Smooth muscle cell (in vitro differentiated cells): ENCODE results near the gene COL7A1. TPM values are rescaled to one million over a fixed set of nuclear protein-coding genes. Genes with fewer than 3 reads are reported as not detected.

Source experiments
- DNase-seq: peaks from one replicate; lab custom pipeline; 2025; ENCODE audit not compliant: unreplicated experiment; lab: John Stamatoyannopoulos, UW
- H2AFZ ChIP-seq: fragments of 200-600 bp; sonication (generic); 2 replicates; pipeline ENCODE4 v1.6.0; 2016; ENCODE audit warnings: antibody characterized with exemption, low read depth, mild to moderate bottlenecking
- H3F3A ChIP-seq: fragments of 200-600 bp; sonication (generic); 2 replicates; pipeline ENCODE4 v1.6.0; 2017; ENCODE audit warnings: antibody characterized with exemption, low read depth
- H3K27ac ChIP-seq: fragments of 200-600 bp; sonication (generic); 2 replicates; pipeline ENCODE4 v1.5.1; 2016; ENCODE audit warnings: low read depth, mild to moderate bottlenecking
- H3K27me3 ChIP-seq: fragments of 200-600 bp; sonication (generic); 2 replicates; pipeline ENCODE4 v1.6.1; 2016; ENCODE audit warnings: low read depth, mild to moderate bottlenecking
- H3K36me3 ChIP-seq: fragments of 200-600 bp; sonication (generic); 2 replicates; pipeline ENCODE4 v1.5.1; 2016; ENCODE audit warnings: low read depth
- H3K4me1 ChIP-seq: fragments of 200-600 bp; sonication (generic); 2 replicates; pipeline ENCODE4 v1.5.1; 2016; ENCODE audit warnings: low read depth
- H3K4me2 ChIP-seq: fragments of 200-600 bp; sonication (generic); 2 replicates; pipeline ENCODE4 v1.6.0; 2016; ENCODE audit warnings: mild to moderate bottlenecking
- H3K4me3 ChIP-seq: fragments of 200-600 bp; sonication (generic); 2 replicates; pipeline ENCODE4 v1.5.1; 2016; ENCODE audit warnings: mild to moderate bottlenecking
- H3K79me2 ChIP-seq: fragments of 200-600 bp; sonication (generic); 2 replicates; pipeline ENCODE4 v1.6.0; 2016; ENCODE audit warnings: low read depth, mild to moderate bottlenecking
- H3K9ac ChIP-seq: fragments of 200-600 bp; sonication (generic); 2 replicates; pipeline ENCODE4 v1.6.0; 2016; ENCODE audit warnings: low read depth
- H3K9me3 ChIP-seq: fragments of 200-600 bp; sonication (generic); replicated peaks from 2 replicates; pipeline ENCODE4 v1.5.1; 2016; ENCODE audit warnings: low read depth
- H4K20me1 ChIP-seq: fragments of 200-600 bp; sonication (generic); 2 replicates; pipeline ENCODE4 v1.6.0; 2016; ENCODE audit warnings: low read depth
- WGBS: methylation state at CpG from one replicate; pipeline ENCODE4 v1.1.7; 2016; ENCODE audit warnings: low lambda C conversion rate; 5-methylcytosine and 5-hydroxymethylcytosine counted together
- polyA plus RNA-seq: library from polyadenylated mRNA; unstranded; fragments of >200 nt; fragmentation: Nextera tagmentation; extraction: Ambion mirVana; gene quantifications from 2 replicates; pipeline ENCODE4 v1.2.1, GENCODE V29; 2016
- total RNA-seq: library from RNA; depleted of rRNA; stranded (reverse); fragments of >200 nt; gene quantifications from 2 replicates; pipeline ENCODE4 v1.2.3, GENCODE V29; 2014
- TF ChIP-seq, protein P1 (sequence below): fragments of 200-600 bp; sonication (generic); IDR thresholded peaks from 2 replicates; pipeline ENCODE4 v1.5.1; 2017; ENCODE audit warnings: borderline replicate concordance, mild to moderate bottlenecking, antibody characterized with exemption; ENCODE audit not compliant: insufficient read depth, poor library complexity, severe bottlenecking

Gene COL7A1
- total and polyA plus RNA-seq, 2 experiments from 2014 or later: 57.3 to 80.7 TPM

DNA sequence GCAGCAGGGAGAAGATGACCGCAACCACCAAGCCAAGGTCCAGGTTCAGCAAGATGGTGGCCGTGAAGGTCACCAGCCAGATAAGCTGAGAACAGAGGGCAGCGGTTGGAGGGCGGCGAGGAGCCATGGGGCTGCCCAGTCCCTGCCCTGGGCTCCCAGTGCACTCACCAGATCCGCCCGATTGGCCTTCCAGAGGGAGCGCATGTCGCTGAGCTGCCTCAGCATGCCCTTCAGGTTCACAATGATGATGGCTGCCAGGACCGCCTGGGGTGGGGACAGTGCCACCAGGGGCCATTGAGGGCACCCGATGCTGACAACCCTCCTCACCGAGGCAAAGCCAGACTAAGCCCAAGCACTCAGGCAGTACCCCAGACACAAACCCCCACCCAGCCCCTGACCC lies 34.8 kb upstream of the COL7A1 start:
- Histone ChIP-seq H3K4me2 (no peak overlapping the region), H3K36me3 (no peaks in the 10 kb centered on the region), H3K9ac (no peak overlapping the region), H3K4me3 (no peak overlapping the region), H3K4me1 (no peaks in the 10 kb centered on the region), H4K20me1 (peaks cover 24% of the 10 kb centered on the region), H3K79me2 (peaks cover 6% of the 10 kb centered on the region), H3F3A (no peaks in the 10 kb centered on the region), H3K27me3 (no peaks in the 10 kb centered on the region), H2AFZ (no peak overlapping the region), H3K9me3 (no peaks in the 10 kb centered on the region), H3K27ac (no peak overlapping the region)
- DNase-seq: no peak
- TF ChIP-seq, protein P1, sequence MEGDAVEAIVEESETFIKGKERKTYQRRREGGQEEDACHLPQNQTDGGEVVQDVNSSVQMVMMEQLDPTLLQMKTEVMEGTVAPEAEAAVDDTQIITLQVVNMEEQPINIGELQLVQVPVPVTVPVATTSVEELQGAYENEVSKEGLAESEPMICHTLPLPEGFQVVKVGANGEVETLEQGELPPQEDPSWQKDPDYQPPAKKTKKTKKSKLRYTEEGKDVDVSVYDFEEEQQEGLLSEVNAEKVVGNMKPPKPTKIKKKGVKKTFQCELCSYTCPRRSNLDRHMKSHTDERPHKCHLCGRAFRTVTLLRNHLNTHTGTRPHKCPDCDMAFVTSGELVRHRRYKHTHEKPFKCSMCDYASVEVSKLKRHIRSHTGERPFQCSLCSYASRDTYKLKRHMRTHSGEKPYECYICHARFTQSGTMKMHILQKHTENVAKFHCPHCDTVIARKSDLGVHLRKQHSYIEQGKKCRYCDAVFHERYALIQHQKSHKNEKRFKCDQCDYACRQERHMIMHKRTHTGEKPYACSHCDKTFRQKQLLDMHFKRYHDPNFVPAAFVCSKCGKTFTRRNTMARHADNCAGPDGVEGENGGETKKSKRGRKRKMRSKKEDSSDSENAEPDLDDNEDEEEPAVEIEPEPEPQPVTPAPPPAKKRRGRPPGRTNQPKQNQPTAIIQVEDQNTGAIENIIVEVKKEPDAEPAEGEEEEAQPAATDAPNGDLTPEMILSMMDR: no peak
- 92% methylated on average over 10 of the region's 12 CpGs for WGBS

DNA sequence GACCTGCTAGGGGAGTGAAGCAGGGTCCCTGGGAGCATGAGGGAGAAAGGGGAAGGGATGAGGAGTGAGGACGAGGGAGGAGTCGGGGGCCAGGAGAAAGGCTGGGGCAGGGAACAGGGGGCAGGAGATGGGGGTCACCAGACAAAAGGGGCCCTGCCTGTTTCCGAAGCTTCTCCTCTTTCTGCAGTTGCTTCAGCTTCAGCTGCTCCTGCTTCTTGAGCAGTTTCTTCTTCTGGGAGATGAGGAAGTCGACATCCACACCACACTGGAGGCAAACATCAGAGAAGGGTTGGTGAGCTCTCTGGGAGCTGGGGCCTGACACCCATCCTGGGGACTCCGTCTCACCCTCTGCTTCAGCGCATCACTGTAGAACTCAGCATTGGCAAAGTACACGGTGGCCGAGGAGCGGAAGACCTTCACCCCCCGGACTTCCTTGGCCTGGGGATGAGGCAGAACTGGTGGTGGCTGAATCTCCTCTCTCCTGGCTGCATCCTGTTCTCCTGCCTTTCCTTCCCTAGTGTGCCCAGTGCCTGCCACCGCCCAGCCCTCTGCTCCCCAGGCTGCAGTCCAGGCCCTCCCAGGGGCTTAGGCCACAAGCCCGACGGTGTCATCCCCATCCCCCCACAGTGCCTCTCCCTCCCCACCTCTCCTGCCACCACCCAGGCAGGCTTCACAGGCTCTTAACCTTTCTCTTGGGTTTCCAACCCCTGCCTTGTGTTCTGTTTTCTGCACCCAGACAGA lies 33.3 kb upstream of the COL7A1 start:
- no peaks in the 10 kb centered on the region for H3K79me2 ChIP-seq
- no peak for DNase-seq
- H3K9me3 ChIP-seq: no peaks in the 10 kb centered on the region
- no peak overlapping the region for H3K9ac ChIP-seq
- H4K20me1 ChIP-seq: peaks cover 13% of the 10 kb centered on the region
- H3K27me3 ChIP-seq: no peaks in the 10 kb centered on the region
- H3K36me3 ChIP-seq: no peaks in the 10 kb centered on the region
- TF ChIP-seq, protein P1: no peak
- H3K27ac ChIP-seq: no peak overlapping the region
- no peak overlapping the region for H3K4me2 ChIP-seq
- H2AFZ ChIP-seq: no peak overlapping the region
- no peaks in the 10 kb centered on the region for H3K4me1 ChIP-seq
- H3F3A ChIP-seq: no peaks in the 10 kb centered on the region
- WGBS: 97% methylated on average over 12 of the region's 13 CpGs
- H3K4me3 ChIP-seq: no peak overlapping the region

- H3K79me2 ChIP-seq: no peaks in the 10 kb centered on the region
- DNase-seq: no peak
- WGBS: 99% methylated on average over 6 of the region's 6 CpGs
- no peaks in the 10 kb centered on the region for H3K36me3 ChIP-seq
- TF ChIP-seq, protein P1: no peak
- H2AFZ ChIP-seq: no peak overlapping the region
- H3K4me1 ChIP-seq: no peaks in the 10 kb centered on the region
- no peak overlapping the region for H3K4me3 ChIP-seq
- no peak overlapping the region for H3K4me2 ChIP-seq
- H3K27me3 ChIP-seq: no peaks in the 10 kb centered on the region
- H3K9me3 ChIP-seq: no peaks in the 10 kb centered on the region
- H4K20me1 ChIP-seq: no peaks in the 10 kb centered on the region
- H3K9ac ChIP-seq: no peak overlapping the region
- H3K27ac ChIP-seq: no peak overlapping the region
- H3F3A ChIP-seq: no peaks in the 10 kb centered on the region
Measured at GRCh38 chr3:48625600-48625999, 30.5 kb upstream of the COL7A1 start.

- H3K27ac ChIP-seq: no peak overlapping the region
- WGBS: 94% methylated on average over 10 of the region's 10 CpGs
- H3K4me1 ChIP-seq: no peaks in the 10 kb centered on the region
- no peaks in the 10 kb centered on the region for H3K79me2 ChIP-seq
- TF ChIP-seq, protein P1: no peak
- no peak for DNase-seq
- no peaks in the 10 kb centered on the region for H4K20me1 ChIP-seq
- no peak overlapping the region for H2AFZ ChIP-seq
- H3K9ac ChIP-seq: no peak overlapping the region
- H3F3A ChIP-seq: no peaks in the 10 kb centered on the region
- H3K9me3 ChIP-seq: no peaks in the 10 kb centered on the region
- H3K27me3 ChIP-seq: no peaks in the 10 kb centered on the region
- H3K4me3 ChIP-seq: no peak overlapping the region
- H3K4me2 ChIP-seq: no peak overlapping the region
- H3K36me3 ChIP-seq: no peaks in the 10 kb centered on the region
Measured at GRCh38 chr3:48624767-48625166, 29.6 kb upstream of the COL7A1 start.
